Activated CD4-positive, alpha-beta T cell treated with anti-CD3 and anti-CD28 coated beads for 48 hours (primary cell): Measurements from ENCODE around the gene SLC9A4.
"Not testable (repeated sequence)": the region's sequence is repeated elsewhere in the genome, so short reads cannot be mapped to it uniquely, and the experiment has no call there.

ENCODE experiments used
- DNase-seq: peaks from one replicate; pipeline ENCODE4 v3.0.0-alpha.2; 2020

SLC9A4 gene

GRCh38 chr2:102551329-102552096, 78.5 kb downstream of the SLC9A4 start:
- no peak for DNase-seq

DNA sequence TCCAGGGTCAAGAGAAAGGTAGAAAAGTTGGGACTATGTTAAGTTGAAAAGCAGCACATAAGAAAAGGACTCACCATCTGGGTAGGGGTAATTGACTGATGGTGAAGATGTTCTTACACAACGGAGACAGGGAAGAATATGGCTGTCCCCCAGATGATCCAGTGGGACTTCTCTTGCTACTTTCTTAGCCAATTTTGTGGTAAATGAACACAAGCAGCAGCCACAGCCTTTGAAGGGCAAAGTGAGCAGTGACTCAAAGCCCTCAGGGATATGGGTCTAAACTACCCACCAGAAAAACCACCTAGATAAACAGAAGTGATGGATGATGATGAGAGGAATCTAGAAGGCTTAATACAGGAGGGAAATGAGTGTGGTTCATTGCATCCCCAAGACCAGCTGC, 80.6 kb downstream of the SLC9A4 start:
- no peak for DNase-seq

DNA sequence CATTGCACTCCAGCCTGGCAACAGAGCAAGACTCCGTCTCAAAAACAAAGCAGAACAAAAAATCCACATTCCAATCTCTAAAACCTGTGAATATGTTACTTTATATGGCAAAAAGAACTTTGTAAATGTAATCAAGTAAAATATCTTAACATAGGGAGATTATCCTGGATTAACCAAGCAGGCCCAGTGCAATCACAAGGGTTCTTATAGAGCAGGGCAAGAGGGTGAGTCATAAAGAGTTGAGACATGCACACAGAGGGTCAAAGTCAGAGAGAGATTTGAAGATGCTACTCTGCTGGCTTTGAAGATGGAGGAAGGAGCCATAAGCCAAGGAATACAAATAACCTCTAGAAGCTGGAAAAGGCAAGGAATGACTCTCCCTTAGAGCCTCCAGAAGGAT, 85.4 kb downstream of the SLC9A4 start:
- no peak for DNase-seq

DNA sequence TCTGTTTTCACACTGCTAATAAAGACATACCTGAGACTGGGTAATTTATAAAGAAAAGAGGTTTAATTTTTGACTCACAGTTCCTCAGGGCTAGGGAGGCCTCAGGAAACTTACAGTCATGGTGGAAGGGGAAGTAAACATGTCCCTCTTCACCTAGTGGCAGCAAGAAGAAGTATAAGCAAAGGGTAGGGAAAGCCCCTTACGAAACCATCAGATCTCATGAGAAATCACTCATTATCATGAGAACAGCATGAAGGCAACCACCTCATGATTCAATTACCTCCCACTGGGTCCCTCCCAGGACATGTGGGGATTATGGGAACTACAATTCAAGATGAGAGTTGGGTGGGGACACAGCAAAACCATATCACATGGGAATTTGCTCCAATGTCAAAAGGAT, 89.5 kb downstream of the SLC9A4 start:
- DNase-seq = not testable (repeated sequence)

GRCh38 chr2:102575888-102576287, 102.9 kb downstream of the SLC9A4 start:
- DNase-seq = no peak

- DNase-seq = no peak
Measured at GRCh38 chr2:102578376-102578775, 105.3 kb downstream of the SLC9A4 start.

- no peak for DNase-seq
Measured at GRCh38 chr2:102581911-102582310, 108.9 kb downstream of the SLC9A4 start.

DNA sequence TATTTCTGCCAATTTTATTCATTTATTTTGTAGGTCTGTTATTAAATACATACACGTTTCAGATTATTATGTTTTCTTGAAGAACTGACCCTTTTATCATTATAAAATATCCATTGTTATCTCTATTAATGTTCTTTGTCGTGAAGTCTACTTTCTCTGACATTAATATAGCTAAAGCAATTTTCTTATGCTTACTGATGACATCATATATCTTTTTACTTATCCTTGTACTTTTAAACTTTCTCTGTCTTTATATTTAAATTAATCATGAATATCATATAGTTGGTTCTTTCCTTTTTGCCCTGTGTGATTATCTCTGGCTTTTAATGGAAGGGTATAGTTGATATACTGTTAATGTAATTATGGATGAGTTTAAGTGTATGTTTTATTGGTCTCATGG, 109.8 kb downstream of the SLC9A4 start:
- no peak for DNase-seq
